Measurements from ENCODE around the gene SAMD5.

The SAMD5 gene

GRCh38 chr6:147508042-147508865 lies at the start of gene SAMD5:
SAMD5 (plus strand) TSS chr6:147508690; CDS start chr6:147508929, 239 bp downstream.
- in situ Hi-C loops (cut with HindIII; ENCODE audit: low pct_ligation_motif_present, low pct_unique_long_range_greater_than_20kb, low sequenced_read_pairs): no loop called here
- DNase-seq: peak; percentile 53

GRCh38 chr6:147459780-147460179 lies 48.7 kb upstream of the SAMD5 start:
- in situ Hi-C loops (cut with HindIII; ENCODE audit: low pct_ligation_motif_present, low pct_unique_long_range_greater_than_20kb, low sequenced_read_pairs): no loop called here

GRCh38 chr6:147463651-147464050 lies 44.8 kb upstream of the SAMD5 start:
- in situ Hi-C loops (cut with HindIII; ENCODE audit: low pct_ligation_motif_present, low pct_unique_long_range_greater_than_20kb, low sequenced_read_pairs): no loop called here
- DNase-seq: no peak

More at GRCh38 chr6:147459780-147460179, 48.7 kb upstream of the SAMD5 start:
- no peak for DNase-seq

DNA sequence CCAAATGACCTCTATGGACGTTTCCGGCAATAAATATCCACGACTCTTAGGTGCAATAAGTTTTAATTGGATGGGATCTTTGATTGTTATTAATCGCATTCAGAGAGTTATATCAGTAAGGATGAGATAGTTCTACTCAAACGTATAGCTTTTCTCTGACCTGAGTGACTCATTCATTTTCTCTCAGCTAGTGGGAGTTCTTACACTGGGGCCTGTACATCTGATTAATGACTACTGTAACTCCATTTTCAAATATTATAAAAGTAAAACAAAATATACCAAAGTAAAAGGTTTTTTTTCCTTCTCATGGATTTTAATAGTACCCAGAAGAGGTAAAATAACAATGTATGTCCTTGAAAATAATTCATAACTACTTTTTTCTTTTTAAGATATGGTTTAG lies 41.1 kb upstream of the SAMD5 start:
- no peak for DNase-seq
- in situ Hi-C loops (cut with HindIII; ENCODE audit: low pct_ligation_motif_present, low pct_unique_long_range_greater_than_20kb, low sequenced_read_pairs): no loop called here

DNA sequence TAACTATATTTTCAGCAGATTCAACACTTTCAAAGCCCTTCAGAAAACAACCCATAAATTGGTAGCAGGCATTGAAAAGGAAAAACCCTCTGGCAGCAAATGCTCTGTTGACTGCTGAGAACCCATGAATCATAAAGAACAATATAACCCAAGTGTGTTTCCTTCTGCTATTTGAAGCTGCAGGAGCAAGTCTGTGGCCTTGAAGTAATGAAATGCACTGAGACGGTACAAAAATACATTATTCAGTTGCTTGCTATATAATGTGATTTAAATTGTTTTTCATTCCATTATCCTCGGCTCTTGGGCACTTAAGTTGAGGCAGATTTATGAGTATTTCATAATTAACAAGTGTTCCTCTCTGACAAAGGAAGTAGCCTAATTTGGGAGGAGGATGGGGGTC lies 40.6 kb upstream of the SAMD5 start:
- in situ Hi-C loops (cut with HindIII; ENCODE audit: low pct_ligation_motif_present, low pct_unique_long_range_greater_than_20kb, low sequenced_read_pairs): no loop called here
- no peak for DNase-seq

- no peak for DNase-seq
- in situ Hi-C loops (cut with HindIII; ENCODE audit: low pct_ligation_motif_present, low pct_unique_long_range_greater_than_20kb, low sequenced_read_pairs): no loop called here
These were observed 39.9 kb upstream of the SAMD5 start for GRCh38 chr6:147468634-147469033.

DNA sequence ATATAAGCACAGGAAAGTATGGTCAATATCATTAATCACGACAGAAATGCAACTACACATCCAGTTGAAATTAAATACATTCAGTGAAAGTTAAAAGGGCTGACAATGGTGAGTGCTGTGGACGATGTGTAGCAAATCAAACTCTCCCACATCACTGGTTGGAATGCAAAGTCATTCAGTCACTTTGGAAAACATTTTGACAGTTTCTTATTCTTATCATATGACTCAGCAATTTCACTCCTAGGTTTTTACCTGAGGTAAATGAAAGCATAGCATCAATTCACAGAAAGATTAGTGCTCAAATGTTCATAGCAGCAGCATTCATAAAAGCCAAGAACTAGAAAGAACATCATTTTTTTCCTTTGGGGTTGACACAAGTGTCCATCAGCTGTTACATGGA lies 28.6 kb upstream of the SAMD5 start:
- no peak for DNase-seq
- in situ Hi-C loops (cut with HindIII; ENCODE audit: low pct_ligation_motif_present, low pct_unique_long_range_greater_than_20kb, low sequenced_read_pairs): no loop called here

DNA sequence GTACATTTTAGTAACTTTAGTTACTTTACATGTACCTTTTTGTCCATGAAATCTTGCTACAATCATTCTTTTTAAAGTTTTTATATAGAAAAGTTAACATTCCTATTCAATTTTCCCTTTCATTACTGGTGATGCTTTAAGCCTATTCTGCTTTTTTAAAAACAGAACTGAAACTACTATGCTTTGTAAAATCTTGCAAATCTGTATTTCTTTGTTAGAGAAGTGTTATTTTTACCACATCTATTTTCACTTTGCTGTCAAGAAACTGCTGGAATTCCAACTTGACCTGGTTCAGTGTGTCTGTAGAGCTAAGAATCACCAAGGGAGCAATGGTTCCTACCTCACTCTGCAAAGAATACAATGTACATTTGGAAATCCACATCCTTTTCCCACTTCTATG lies 21.8 kb upstream of the SAMD5 start:
- DNase-seq: no peak
- in situ Hi-C loops (cut with HindIII; ENCODE audit: low pct_ligation_motif_present, low pct_unique_long_range_greater_than_20kb, low sequenced_read_pairs): no loop called here

GRCh38 chr6:147497472-147497871 lies 11.0 kb upstream of the SAMD5 start:
- in situ Hi-C loops (cut with HindIII; ENCODE audit: low pct_ligation_motif_present, low pct_unique_long_range_greater_than_20kb, low sequenced_read_pairs): no loop called here
- DNase-seq: no peak

DNA sequence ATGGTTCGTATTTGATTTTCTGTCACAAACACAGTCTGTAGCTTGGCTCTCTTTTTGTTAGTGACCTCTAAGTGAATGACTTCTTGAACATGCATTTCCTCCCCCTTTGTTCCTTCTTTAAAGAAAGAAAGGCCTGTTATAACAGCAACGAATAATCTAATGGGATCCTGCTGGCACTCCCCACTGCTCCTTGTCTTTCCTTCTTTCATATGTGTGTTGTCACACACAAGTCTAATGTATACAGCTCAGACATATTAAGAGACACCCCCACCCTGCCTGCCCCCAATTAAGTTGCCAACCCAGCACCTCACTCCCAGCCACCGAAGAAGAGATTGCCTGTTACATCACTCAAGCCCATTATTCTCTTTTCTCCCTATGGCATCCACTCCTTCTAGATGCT lies 4.9 kb upstream of the SAMD5 start:
- in situ Hi-C loops (cut with HindIII; ENCODE audit: low pct_ligation_motif_present, low pct_unique_long_range_greater_than_20kb, low sequenced_read_pairs): no loop called here
- no peak for DNase-seq

DNA sequence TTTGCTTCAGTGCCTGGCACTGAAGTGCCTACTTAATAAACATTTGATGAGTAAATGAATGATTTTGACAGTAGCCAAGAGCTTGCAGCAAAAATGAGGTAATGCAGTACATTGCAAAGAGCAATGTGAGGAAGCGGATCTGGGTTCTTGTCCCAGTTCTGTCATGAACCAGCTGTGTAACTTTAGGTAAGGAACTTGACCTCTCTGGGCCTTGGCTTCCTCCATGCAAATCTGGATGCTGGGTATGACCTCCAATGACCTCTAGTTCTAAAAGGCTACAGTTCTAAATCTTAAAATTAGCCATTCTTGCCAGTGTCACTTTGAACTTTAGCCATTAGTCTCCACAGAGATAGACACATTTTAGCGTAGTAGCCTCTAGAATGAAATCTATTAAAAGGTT lies 3.6 kb upstream of the SAMD5 start:
- no peak for DNase-seq
- in situ Hi-C loops (cut with HindIII; ENCODE audit: low pct_ligation_motif_present, low pct_unique_long_range_greater_than_20kb, low sequenced_read_pairs): no loop called here

DNA sequence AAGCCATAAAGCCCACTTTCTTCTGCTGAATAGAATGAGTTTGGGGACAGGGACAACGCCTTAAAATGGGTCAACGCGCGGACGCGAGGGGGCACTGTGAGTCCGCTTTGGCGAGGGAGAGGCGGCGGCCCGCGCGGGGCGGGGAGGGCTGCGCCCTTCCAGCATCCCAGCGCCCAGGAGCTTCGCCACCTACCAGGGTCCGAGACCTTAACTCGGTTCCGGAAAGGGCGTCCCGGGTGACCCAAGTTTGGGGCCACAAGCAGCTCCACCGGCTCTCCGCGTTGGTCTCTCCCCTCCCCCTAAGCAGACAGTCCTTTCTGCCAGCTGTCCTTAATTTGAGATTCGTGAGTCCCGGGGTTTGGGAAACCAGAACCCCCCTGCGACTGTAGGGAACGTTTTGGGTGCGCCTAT lies 1.8 kb upstream of the SAMD5 start:
- in situ Hi-C loops (cut with HindIII; ENCODE audit: low pct_ligation_motif_present, low pct_unique_long_range_greater_than_20kb, low sequenced_read_pairs): no loop called here
- DNase-seq: peak; percentile 50

DNA sequence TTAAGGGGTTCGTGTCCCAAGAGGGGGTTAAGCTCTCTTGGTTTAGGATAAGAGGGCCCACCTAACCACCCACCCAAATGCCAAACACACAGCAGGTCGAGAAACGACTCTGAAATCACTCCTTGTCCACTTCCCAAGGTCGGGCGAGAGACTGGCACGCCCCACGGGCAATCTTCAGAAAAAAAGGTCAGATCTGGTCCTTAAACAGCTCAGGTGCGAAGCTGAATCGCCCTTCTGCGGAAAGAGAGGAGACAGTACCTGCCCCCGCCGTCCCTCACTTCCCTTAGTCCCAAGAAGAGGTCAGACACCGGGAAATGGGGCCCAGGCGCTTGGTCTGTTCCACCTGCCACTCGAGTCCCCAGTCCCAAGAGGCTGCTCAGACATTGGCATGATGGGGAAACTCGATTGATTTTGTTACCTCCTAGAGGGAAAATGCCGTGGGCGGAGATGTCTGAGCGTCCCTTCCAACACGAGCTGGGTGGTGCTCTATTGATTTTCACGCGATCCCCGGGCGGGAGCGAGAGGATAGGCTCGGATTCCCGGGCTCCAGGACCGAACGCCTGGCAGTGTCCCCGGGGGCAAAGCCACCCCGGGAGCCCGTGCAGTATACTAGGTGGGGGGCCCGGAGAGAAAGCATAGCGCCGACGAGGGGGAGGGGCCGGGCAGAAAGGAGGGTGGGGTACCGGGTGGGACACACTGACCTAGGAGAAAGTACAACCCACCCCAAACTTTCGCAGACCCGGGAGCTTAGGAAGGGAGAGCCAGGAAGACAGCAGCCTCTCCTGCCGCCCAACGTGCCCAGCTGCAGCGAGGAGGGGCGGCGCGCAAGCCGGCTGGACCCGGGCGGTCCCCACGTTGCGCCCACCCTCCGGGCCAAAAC lies 1.1 kb upstream of the SAMD5 start:
- in situ Hi-C loops (cut with HindIII; ENCODE audit: low pct_ligation_motif_present, low pct_unique_long_range_greater_than_20kb, low sequenced_read_pairs): no loop called here
- DNase-seq: no peak

- no peak for DNase-seq
- in situ Hi-C loops (cut with HindIII; ENCODE audit: low pct_ligation_motif_present, low pct_unique_long_range_greater_than_20kb, low sequenced_read_pairs): no loop called here
These were observed 547 bp downstream of the SAMD5 start for GRCh38 chr6:147508866-147509608.

GRCh38 chr6:147509891-147510290 lies 1.4 kb downstream of the SAMD5 start:
- DNase-seq: no peak
- in situ Hi-C loops (cut with HindIII; ENCODE audit: low pct_ligation_motif_present, low pct_unique_long_range_greater_than_20kb, low sequenced_read_pairs): no loop called here

DNA sequence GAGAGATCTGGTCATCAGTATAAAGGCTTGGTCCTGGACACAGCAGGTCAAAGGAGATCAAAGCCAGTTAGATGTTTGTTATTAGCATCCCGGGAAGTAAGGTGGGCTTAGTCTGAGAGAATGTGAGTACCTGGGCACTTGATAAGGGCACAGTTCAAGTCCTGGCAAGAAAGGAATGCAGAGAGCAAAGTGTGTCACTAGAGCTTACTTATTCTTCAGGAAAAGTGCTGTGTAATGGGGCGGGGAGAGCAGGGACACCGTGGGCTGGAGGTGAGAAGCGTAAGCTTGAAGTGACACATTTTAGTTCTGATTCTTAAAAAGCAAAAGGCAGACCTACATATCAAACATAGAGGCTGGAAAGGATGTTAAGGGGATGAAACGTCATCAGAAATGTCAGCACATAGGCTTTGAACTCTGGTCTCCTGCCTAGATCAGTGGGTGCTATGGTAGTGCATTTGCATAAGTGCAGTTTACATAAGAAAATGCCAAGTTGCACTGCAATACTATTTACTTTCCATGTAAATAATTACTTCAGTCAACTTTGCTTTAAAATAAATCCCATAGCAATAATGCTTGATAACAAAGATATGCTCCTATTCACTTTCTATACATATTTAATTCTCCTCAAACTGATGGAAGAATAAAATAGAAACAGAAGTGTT lies 2.6 kb downstream of the SAMD5 start:
- no peak for DNase-seq
- in situ Hi-C loops (cut with HindIII; ENCODE audit: low pct_ligation_motif_present, low pct_unique_long_range_greater_than_20kb, low sequenced_read_pairs): no loop called here

DNA sequence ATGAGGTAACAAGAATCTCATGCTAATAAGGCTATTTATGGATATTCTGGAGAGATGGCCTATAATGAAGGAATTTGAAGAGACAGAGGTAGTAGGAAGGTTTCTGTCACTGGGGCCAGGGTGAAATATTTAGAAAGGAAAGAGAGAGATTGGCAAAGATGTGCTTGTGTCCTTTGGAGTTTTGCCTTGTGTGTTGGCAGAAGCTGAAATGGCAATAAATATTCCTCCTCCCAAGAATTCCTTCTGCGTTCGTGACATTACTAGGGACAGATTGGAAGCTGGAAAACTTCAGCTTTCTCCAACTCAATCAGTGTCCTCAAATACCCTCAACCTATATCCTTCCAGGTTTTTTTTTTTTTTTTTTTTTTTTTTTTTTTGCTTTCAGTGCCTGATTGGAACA lies 6.3 kb downstream of the SAMD5 start:
- no peak for DNase-seq
- in situ Hi-C loops (cut with HindIII; ENCODE audit: low pct_ligation_motif_present, low pct_unique_long_range_greater_than_20kb, low sequenced_read_pairs): no loop called here

DNA sequence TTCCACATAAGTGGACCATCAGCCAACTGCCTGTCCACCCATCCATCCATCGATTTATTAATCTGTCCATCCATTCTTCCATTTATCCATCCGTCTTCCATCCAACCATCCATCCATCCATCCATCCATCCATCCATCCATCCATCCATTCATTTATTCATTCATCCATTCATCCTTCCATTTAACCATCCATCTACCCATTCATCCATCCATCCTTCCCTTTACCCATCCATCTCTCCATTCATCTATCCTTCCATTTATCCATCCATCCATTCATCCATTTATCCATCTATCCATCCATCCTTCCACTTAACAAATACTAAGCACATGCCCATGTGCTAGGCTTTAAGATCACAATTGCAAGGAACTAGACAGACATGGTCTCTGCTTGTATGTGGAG lies 6.8 kb downstream of the SAMD5 start:
- in situ Hi-C loops (cut with HindIII; ENCODE audit: low pct_ligation_motif_present, low pct_unique_long_range_greater_than_20kb, low sequenced_read_pairs): no loop called here
- DNase-seq: no peak

GRCh38 chr6:147522597-147522996 lies 14.1 kb downstream of the SAMD5 start:
- in situ Hi-C loops (cut with HindIII; ENCODE audit: low pct_ligation_motif_present, low pct_unique_long_range_greater_than_20kb, low sequenced_read_pairs): no loop called here
- no peak for DNase-seq

Measured in ACHN (cell line).